Activated B cell treated with CpG ODN at 0.5 μM for 24 hours (primary cell): Measurements from ENCODE around the gene BICC1. TPM values are rescaled to one million over a fixed set of nuclear protein-coding genes. Genes with fewer than 3 reads are reported as not detected.

Experiments used
- ATAC-seq: fragments of 200-7000 bp; cut with Tn5 transposase; one replicate; pipeline ENCODE4 v1.10.0; 2021; ENCODE audit warnings: low read depth, mild to moderate bottlenecking, moderate library complexity
- CTCF ChIA-PET: fragments of 350-600 bp; sonication (Branson Sonifier 250); formaldehyde crosslinking; loops from one replicate; lab custom pipeline; 2021; ENCODE audit warnings: antibody characterized with exemption; lab: Charles Lee
- POLR2A ChIA-PET: fragments of 350-600 bp; sonication (Branson Sonifier 250); formaldehyde crosslinking; loops from one replicate; lab custom pipeline; 2021; ENCODE audit warnings: antibody characterized with exemption; lab: Charles Lee
- DNase-seq: peaks from one replicate; pipeline ENCODE4 v3.0.0; 2022
- H3K27ac Mint-ChIP-seq: one replicate; pipeline ENCODE4 v1.8.0; 2020; ENCODE audit warnings: mixed read lengths
- H3K27me3 Mint-ChIP-seq: one replicate; pipeline ENCODE4 v1.8.0; 2021; ENCODE audit warnings: mixed read lengths
- H3K36me3 Mint-ChIP-seq: one replicate; pipeline ENCODE4 v1.8.0; 2021; ENCODE audit warnings: low read depth, mixed read lengths
- H3K4me1 Mint-ChIP-seq: one replicate; pipeline ENCODE4 v1.8.0; 2021; ENCODE audit warnings: mixed read lengths
- H3K4me3 Mint-ChIP-seq: one replicate; pipeline ENCODE4 v1.8.0; 2020; ENCODE audit warnings: mild to moderate bottlenecking, mixed read lengths
- H3K9me3 Mint-ChIP-seq: one replicate; pipeline ENCODE4 v1.8.0; 2020; ENCODE audit warnings: mixed read lengths
- intact Hi-C: fragments of 100-400 bp; cut with micrococcal nuclease; formaldehyde crosslinking; loops from one replicate; pipeline ENCODE4 v1.15.1; 2024
- total RNA-seq: library from RNA; stranded (reverse); gene quantifications from 2 replicates; pipeline ENCODE4 v1.2.3, GENCODE V29; 2022
- TF ChIP-seq, protein P1 (sequence below): fragments of 200-600 bp; IDR thresholded peaks from one replicate; pipeline ENCODE4 v1.8.0; 2022; ENCODE audit warnings: antibody characterized with exemption, mild to moderate bottlenecking

Gene BICC1
- total RNA-seq, 1 donor from 2014 or later: not detected

DNA sequence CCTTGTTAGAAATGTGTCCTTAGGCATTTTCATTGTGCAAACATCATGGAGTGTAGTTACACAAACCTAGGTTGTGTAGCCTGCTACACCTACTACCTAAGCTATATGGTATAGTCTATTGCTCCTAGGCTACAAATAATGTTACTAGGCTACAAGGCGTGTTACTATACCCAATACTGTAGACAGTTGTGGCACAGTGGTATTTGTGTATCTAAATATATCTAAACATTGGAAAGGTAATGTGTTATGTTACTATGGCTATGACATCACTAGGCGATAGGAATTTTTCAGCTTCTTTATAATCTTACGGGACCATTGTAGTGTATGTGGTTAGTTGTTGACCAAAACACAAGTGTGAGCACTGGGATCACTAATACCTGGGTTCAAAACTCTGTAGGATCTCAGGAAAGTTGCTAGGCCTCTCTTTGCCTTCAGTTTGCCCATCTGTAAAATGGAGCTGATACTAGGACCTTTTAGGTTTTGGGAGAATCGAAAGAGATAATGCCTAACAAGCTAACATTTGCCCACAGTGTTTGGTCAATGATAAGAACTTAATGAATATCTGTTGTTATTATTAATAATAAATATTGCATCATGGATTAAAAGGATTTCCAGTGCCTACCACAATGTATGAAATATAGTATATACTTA, 2.7 kb downstream of the BICC1 start:
- TF ChIP-seq, protein P1, sequence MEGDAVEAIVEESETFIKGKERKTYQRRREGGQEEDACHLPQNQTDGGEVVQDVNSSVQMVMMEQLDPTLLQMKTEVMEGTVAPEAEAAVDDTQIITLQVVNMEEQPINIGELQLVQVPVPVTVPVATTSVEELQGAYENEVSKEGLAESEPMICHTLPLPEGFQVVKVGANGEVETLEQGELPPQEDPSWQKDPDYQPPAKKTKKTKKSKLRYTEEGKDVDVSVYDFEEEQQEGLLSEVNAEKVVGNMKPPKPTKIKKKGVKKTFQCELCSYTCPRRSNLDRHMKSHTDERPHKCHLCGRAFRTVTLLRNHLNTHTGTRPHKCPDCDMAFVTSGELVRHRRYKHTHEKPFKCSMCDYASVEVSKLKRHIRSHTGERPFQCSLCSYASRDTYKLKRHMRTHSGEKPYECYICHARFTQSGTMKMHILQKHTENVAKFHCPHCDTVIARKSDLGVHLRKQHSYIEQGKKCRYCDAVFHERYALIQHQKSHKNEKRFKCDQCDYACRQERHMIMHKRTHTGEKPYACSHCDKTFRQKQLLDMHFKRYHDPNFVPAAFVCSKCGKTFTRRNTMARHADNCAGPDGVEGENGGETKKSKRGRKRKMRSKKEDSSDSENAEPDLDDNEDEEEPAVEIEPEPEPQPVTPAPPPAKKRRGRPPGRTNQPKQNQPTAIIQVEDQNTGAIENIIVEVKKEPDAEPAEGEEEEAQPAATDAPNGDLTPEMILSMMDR: no peak

DNA sequence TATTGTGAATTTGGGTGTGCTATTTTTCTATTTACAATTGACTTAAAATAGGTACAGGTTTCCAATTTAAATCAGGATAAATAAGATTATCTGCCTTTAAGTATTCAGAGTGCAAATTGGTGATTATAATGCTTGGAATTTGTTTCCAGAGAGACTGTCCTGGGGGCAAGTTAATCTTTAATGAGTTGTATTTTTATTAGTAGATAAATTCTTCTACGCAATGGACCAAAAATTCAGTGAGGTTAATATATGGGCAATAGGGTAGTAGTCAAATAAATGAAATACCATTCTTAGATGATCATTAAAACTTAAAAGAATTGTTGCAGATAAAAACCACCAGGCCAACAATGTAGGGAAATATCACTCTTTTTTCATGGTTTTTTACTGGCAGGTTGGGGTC, 3.4 kb downstream of the BICC1 start:
- Mint-ChIP-seq H3K9me3 (no peaks in the 10 kb centered on the region), H3K4me3 (no peak overlapping the region), H3K27ac (no peak overlapping the region), H3K4me1 (peaks cover 11% of the 10 kb centered on the region), H3K27me3 (peaks cover 24% of the 10 kb centered on the region), H3K36me3 (no peaks in the 10 kb centered on the region)
- TF ChIP-seq, protein P1: no peak
- POLR2A ChIA-PET: no interaction called here
- CTCF ChIA-PET: no interaction called here
- no peak for DNase-seq
- intact Hi-C loops: loop anchor here (5.0 kb wide), 1 partner anchor 214 kb away; no protein-coding TSS in a partner anchor
- ATAC-seq: no peak

More for the DNA sequence above, 2.7 kb downstream of the BICC1 start:
- intact Hi-C loops: loop anchor here (5.0 kb wide), 1 partner anchor 213 kb away; no protein-coding TSS in a partner anchor
- CTCF ChIA-PET: no interaction called here
- no peaks in the 10 kb centered on the region for H3K9me3 Mint-ChIP-seq
- H3K4me1 Mint-ChIP-seq: peaks cover 11% of the 10 kb centered on the region
- no peaks in the 10 kb centered on the region for H3K36me3 Mint-ChIP-seq
- no peak overlapping the region for H3K4me3 Mint-ChIP-seq
- H3K27ac Mint-ChIP-seq: no peak overlapping the region
- peaks cover 24% of the 10 kb centered on the region for H3K27me3 Mint-ChIP-seq
- DNase-seq: no peak
- POLR2A ChIA-PET: no interaction called here
- no peak for ATAC-seq

DNA sequence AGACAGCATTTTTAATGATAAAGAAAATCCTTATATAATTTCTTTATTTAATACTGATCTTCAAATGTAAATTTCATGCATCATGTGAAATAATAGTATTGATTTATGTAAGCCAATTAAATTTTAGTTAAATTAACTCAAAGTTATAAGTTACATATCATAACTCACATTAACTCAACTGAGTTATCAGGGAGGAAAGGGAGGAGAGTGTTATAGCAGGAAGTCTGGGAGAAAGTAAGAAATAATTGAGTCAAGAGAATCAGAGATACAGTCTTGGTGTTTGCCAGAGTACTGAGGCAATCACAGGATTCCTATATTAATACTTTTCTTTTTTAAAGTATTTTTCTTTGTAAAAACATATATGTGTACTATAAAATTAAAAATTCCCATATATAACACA, 4.0 kb downstream of the BICC1 start:
- Mint-ChIP-seq H3K27ac (no peak overlapping the region), H3K27me3 (peaks cover 28% of the 10 kb centered on the region), H3K4me3 (no peak overlapping the region), H3K9me3 (no peaks in the 10 kb centered on the region), H3K4me1 (peaks cover 11% of the 10 kb centered on the region), H3K36me3 (no peaks in the 10 kb centered on the region)
- CTCF ChIA-PET: no interaction called here
- ATAC-seq: no peak
- TF ChIP-seq, protein P1: no peak
- POLR2A ChIA-PET: no interaction called here
- DNase-seq: no peak
- intact Hi-C loops: loop anchor here (5.0 kb wide), 1 partner anchor 214 kb away; no protein-coding TSS in a partner anchor

DNA sequence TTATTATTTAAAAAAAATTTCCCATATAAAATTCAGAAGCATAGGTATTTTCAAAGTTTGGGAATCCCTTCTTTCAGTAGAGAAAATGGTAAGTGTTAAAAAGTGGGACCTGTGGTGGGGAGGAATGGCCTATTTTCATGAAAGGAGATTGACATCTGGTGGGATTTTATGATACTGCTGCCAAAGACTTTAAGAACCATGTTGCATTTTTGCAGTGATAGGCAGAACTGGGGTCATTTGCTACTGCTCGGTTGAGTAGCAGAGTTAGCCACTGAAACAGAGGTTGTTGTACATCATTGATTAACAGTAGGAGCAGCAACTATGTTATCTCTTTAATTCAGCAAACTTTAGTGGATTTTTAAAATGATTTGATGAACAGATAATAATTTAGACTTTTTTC, 4.4 kb downstream of the BICC1 start:
- no peaks in the 10 kb centered on the region for H3K36me3 Mint-ChIP-seq
- H3K27me3 Mint-ChIP-seq: peaks cover 30% of the 10 kb centered on the region
- no peak overlapping the region for H3K27ac Mint-ChIP-seq
- TF ChIP-seq, protein P1: no peak
- no peaks in the 10 kb centered on the region for H3K9me3 Mint-ChIP-seq
- ChIA-PET POLR2A (no interaction called here), CTCF (no interaction called here)
- peaks cover 11% of the 10 kb centered on the region for H3K4me1 Mint-ChIP-seq
- ATAC-seq (no peak), DNase-seq (no peak)
- no peak overlapping the region for H3K4me3 Mint-ChIP-seq
- intact Hi-C loops: loop anchor here (5.0 kb wide), 1 partner anchor 215 kb away; no protein-coding TSS in a partner anchor

DNA sequence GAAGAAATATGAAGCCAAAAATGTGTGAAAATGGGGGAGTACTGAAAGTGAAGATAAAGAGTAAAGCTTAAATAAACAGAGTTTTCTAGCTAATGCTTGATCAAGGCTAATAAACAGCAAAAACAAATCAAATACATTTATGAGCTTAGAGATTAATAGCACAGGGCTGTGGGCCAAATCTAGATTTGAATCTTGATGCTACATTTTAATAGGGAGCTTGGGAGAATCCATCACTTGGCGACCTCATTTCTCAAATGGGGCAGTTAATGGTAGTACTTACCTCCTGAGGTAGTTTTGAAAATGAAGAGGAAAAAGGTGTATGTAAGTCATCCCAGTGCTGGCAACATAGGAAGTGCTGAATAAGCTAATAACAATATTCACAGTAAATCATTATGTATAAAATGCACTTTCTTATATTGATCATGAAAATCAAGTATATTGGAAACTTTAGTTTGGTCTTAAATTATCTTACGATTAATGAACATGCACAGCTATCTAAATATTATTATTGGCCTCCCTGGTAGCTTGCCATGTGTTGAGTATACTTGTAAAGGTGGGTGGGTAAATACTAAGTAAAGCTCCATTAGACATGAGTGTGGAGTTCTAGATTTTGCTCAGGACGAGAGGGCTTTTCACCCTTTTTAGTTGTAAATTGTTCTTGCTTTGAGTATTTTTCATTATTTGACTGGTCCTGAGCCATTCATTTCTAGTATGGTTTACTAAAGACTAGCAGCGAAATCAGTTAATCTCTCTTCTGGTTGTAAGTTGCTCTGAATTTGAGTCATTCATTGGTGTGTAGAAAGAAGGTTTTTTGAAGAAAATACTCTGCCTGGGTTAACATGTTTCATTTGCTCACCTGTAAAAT, 5.1 kb downstream of the BICC1 start:
- ATAC-seq (no peak), DNase-seq (no peak)
- no peak overlapping the region for H3K4me3 Mint-ChIP-seq
- peaks cover 7% of the 10 kb centered on the region for H3K4me1 Mint-ChIP-seq
- TF ChIP-seq, protein P1: no peak
- H3K36me3 Mint-ChIP-seq: no peaks in the 10 kb centered on the region
- H3K9me3 Mint-ChIP-seq: no peaks in the 10 kb centered on the region
- H3K27me3 Mint-ChIP-seq: peaks cover 26% of the 10 kb centered on the region
- POLR2A ChIA-PET: no interaction called here
- CTCF ChIA-PET: no interaction called here
- intact Hi-C loops: loop anchor here (5.0 kb wide), 1 partner anchor 215 kb away; no protein-coding TSS in a partner anchor
- no peak overlapping the region for H3K27ac Mint-ChIP-seq
